Epithelial cell of proximal tubule (primary cell): ENCODE data around the gene SMARCA4. TPM values are rescaled to one million over a fixed set of nuclear protein-coding genes. Genes with fewer than 3 reads are reported as not detected.
A peak's percentile ranks its signal among the peaks of the same experiment; 100 is the strongest.

ENCODE experiments used
- DNase-seq: peaks from one replicate; pipeline ENCODE4 v3.0.0-alpha.2; 2011; ENCODE audit warnings: low read depth
- H3K4me3 ChIP-seq: 2 replicates; pipeline ENCODE4 v1.5.1; 2011; ENCODE audit warnings: low read depth, mild to moderate bottlenecking, low read length
- total RNA-seq: library from RNA; depleted of rRNA; stranded (reverse); fragments of >200 nt; gene quantifications from 2 replicates; pipeline ENCODE4 v1.2.3, GENCODE V29; 2015
- TF ChIP-seq, protein P1 (sequence below): conservative IDR thresholded peaks from 2 replicates; pipeline ENCODE4 v1.5.1; 2012; ENCODE audit warnings: low read depth, mild to moderate bottlenecking, low read length

Gene SMARCA4
- 150 and 156 TPM in 2 replicates for total RNA-seq

DNA sequence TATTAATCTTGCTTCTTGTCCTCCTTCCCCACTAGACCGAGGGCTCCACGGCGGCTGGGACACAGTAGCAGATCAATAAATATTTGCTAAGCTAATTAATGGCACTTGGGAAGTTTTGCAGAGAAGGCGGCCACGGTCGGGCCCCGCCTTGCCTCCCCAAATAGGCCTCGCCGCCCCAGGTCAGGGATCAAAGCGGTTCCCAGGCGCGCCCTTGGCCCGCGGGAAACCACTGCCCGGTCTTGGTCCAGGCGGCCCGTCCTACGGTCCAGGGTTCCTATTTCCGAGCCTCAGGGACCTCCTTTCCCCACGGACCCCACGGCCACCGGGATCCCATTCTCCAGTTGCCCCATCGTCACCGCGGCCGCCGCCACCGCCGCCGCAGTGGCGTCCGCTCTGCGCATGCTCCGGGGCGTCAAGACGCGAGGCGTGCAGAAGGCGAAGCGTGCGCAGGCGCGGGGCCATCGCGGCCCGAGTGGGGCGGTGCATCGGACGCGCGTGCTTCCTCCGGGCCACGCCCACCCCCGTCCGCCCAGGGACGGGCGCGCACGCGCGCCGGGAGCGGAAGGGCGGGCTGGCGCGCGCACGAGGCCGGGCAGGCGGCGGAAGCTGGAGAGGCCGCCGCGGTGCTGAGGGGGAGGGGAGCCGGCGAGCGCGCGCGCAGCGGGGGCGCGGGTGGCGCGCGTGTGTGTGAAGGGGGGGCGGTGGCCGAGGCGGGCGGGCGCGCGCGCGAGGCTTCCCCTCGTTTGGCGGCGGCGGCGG lies at the start of gene SMARCA4:
SMARCA4 (plus strand) TSS at position 717 of the 759 bp plus-strand sequence. CDS start 23,122 bp downstream, outside the sequence.
- H3K4me3 ChIP-seq = peak within 1 kb of the TSS; percentile 85
- TF ChIP-seq, protein P1, sequence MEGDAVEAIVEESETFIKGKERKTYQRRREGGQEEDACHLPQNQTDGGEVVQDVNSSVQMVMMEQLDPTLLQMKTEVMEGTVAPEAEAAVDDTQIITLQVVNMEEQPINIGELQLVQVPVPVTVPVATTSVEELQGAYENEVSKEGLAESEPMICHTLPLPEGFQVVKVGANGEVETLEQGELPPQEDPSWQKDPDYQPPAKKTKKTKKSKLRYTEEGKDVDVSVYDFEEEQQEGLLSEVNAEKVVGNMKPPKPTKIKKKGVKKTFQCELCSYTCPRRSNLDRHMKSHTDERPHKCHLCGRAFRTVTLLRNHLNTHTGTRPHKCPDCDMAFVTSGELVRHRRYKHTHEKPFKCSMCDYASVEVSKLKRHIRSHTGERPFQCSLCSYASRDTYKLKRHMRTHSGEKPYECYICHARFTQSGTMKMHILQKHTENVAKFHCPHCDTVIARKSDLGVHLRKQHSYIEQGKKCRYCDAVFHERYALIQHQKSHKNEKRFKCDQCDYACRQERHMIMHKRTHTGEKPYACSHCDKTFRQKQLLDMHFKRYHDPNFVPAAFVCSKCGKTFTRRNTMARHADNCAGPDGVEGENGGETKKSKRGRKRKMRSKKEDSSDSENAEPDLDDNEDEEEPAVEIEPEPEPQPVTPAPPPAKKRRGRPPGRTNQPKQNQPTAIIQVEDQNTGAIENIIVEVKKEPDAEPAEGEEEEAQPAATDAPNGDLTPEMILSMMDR = no peak
- DNase-seq = no peak

GRCh38 chr19:10911579-10912363 lies 49.1 kb upstream of the SMARCA4 start:
- H3K4me3 ChIP-seq = no peak overlapping the region
- no peak for DNase-seq
- TF ChIP-seq, protein P1 = no peak

DNA sequence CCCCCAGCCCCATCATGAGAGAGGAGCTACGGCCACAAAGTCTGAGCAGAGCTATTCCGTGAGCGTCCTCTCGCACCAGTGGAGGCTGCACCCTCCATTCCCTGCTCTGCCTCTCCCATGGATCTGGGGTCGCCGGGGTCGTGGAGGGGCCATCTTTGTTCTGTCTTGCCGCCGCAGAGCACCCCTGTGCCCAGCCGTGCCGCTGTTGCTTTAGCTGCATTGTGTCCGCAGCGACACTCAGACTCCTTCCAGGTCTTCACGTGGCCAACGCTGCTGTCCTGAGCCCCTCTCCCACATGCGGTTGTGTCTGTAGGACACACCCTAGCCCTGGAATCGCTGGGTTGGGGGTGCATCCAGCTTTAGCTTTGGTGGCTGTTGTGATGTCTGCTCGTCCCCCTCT lies 48.2 kb upstream of the SMARCA4 start:
- TF ChIP-seq, protein P1 = no peak

GRCh38 chr19:10913716-10914340 lies 47.0 kb upstream of the SMARCA4 start:
- no peak for DNase-seq
- H3K4me3 ChIP-seq = no peak overlapping the region
- TF ChIP-seq, protein P1 = no peak

More for the DNA sequence above, 48.2 kb upstream of the SMARCA4 start:
- DNase-seq = no peak
- no peak overlapping the region for H3K4me3 ChIP-seq

- TF ChIP-seq, protein P1 = no peak
- H3K4me3 ChIP-seq = no peak overlapping the region
- DNase-seq = no peak
Observed at GRCh38 chr19:10915130-10916091, 45.4 kb upstream of the SMARCA4 start.

DNA sequence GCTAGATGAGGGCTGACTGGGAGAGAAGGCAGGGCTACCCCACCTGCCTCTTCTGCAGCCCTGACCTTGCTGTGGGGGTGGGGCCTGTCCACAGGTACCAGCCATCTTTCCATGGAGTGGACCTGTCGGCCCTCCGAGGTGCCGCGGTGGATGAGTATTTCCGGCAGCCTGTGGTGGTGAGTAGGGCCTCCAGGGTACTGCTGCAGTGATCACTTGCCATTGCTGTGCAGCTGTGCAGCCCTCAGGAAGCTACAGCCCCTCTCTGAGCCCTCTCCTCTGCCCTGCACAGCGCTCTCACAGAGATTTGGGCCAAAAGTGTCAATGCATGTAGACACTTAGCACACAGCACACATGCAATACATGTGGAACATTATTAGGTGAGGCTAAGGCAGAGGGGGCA lies 44.2 kb upstream of the SMARCA4 start:
- TF ChIP-seq, protein P1 = no peak
- no peak overlapping the region for H3K4me3 ChIP-seq
- DNase-seq = no peak
